B cell (primary cell): ENCODE data around the gene UBE2R2.
"Not testable (repeated sequence)": the region's sequence is repeated elsewhere in the genome, so short reads cannot be mapped to it uniquely, and the experiment has no call there.

Experiments
- EZH2 ChIP-seq: IDR thresholded peaks from 2 replicates; pipeline ENCODE4 v1.6.1; 2012; ENCODE audit warnings: borderline replicate concordance, low read depth, mild to moderate bottlenecking, moderate library complexity, low read length; ENCODE audit not compliant: insufficient read depth, poor library complexity, severe bottlenecking
- TF ChIP-seq, protein P1 (sequence below): fragments of 200-600 bp; IDR thresholded peaks from one replicate; pipeline ENCODE4 v1.8.0; 2022; ENCODE audit warnings: antibody characterized with exemption, mild to moderate bottlenecking

DNA sequence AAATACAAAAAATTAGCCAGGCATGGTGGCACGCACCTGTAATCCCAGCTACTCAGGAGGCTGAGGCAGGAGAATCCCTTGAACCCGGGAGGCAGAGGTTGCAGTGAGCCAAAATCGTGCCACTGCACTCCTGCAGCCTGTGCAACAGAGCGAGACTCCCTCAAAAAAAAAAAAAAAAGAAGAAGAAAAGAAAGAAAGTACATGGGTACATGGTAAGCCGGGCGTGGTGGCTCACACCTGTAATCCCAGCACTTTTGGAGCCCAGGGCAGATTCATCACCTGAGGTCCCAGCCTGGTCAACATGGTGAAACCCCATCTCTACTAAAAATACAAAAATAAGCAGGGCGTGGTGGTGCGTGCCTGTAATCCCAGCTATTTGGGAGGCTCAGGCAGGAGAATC, 46.1 kb downstream of the UBE2R2 start:
- TF ChIP-seq, protein P1, sequence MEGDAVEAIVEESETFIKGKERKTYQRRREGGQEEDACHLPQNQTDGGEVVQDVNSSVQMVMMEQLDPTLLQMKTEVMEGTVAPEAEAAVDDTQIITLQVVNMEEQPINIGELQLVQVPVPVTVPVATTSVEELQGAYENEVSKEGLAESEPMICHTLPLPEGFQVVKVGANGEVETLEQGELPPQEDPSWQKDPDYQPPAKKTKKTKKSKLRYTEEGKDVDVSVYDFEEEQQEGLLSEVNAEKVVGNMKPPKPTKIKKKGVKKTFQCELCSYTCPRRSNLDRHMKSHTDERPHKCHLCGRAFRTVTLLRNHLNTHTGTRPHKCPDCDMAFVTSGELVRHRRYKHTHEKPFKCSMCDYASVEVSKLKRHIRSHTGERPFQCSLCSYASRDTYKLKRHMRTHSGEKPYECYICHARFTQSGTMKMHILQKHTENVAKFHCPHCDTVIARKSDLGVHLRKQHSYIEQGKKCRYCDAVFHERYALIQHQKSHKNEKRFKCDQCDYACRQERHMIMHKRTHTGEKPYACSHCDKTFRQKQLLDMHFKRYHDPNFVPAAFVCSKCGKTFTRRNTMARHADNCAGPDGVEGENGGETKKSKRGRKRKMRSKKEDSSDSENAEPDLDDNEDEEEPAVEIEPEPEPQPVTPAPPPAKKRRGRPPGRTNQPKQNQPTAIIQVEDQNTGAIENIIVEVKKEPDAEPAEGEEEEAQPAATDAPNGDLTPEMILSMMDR, result not testable (repeated sequence)
- TF ChIP-seq EZH2, result not testable (repeated sequence)
